Peyer's patch (tissue), 4 donors: ENCODE data around the gene THSD8. TPM values are rescaled to one million over a fixed set of nuclear protein-coding genes. Genes with fewer than 3 reads are reported as not detected.
"Not testable (repeated sequence)": the region's sequence is repeated elsewhere in the genome, so short reads cannot be mapped to it uniquely, and the experiment has no call there.

Source experiments
- DNase-seq, 3 donors: peaks; one replicate each; pipeline ENCODE4 v3.0.0-alpha.2; 2017 to 2019
- H3K27ac ChIP-seq, 4 donors: fragments of 200-600 bp; sonication (generic); one replicate each; pipeline ENCODE4 v1.5.1; 2016 to 2019
- H3K27me3 ChIP-seq, 2 donors: fragments of 200-600 bp; sonication (generic); one replicate each; pipeline ENCODE4 v1.5.1; 2019
- H3K36me3 ChIP-seq, 3 donors: fragments of 200-600 bp; sonication (generic); one replicate each; pipeline ENCODE4 v1.5.1; 2016 to 2019
- H3K4me1 ChIP-seq, 4 donors: fragments of 200-600 bp; sonication (generic); one replicate each; pipeline ENCODE4 v1.5.1; 2016 to 2019
- H3K4me3 ChIP-seq, 4 donors: fragments of 200-600 bp; sonication (generic); 1 replicate in 3 of 4; 2 replicates in 1 of 4; pipeline ENCODE4 v1.5.1; 2016 to 2019; ENCODE audit warnings: mild to moderate bottlenecking in 1 of 4
- H3K9me3 ChIP-seq, 4 donors: fragments of 200-600 bp; sonication (generic); one replicate each; pipeline ENCODE4 v1.5.1; 2016 to 2019; ENCODE audit warnings: mild to moderate bottlenecking in 1 of 4
- POLR2A ChIP-seq, 2 donors: fragments of 450-650 bp; IDR thresholded peaks; one replicate each; pipeline ENCODE4 v1.5.1; 2017; ENCODE audit warnings: antibody characterized with exemption in 2 of 2, mild to moderate bottlenecking in 2 of 2, moderate library complexity in 2 of 2
- total RNA-seq, 4 donors: library from RNA; depleted of rRNA; stranded (reverse); fragments of >200 nt; gene quantifications; one replicate each; pipeline ENCODE4 v1.1.0, GENCODE V29; 2016
- TF ChIP-seq, protein P1 (sequence below), 6 experiments: fragments of 450-650 bp in 4 of 6; fragments of 200-600 bp in 2 of 6; sonication (generic) in 1 of 6; IDR thresholded peaks; one replicate each; pipeline ENCODE4 v1.5.1; 2017 to 2019; ENCODE audit warnings: antibody characterized with exemption in 6 of 6, mild to moderate bottlenecking in 3 of 6, moderate library complexity in 1 of 6

THSD8 gene
- total RNA-seq, 4 donors from 2014 or later = not detected

GRCh38 chr19:12796146-12797071, 5.5 kb upstream of the THSD8 start:
- TF ChIP-seq, protein P1, sequence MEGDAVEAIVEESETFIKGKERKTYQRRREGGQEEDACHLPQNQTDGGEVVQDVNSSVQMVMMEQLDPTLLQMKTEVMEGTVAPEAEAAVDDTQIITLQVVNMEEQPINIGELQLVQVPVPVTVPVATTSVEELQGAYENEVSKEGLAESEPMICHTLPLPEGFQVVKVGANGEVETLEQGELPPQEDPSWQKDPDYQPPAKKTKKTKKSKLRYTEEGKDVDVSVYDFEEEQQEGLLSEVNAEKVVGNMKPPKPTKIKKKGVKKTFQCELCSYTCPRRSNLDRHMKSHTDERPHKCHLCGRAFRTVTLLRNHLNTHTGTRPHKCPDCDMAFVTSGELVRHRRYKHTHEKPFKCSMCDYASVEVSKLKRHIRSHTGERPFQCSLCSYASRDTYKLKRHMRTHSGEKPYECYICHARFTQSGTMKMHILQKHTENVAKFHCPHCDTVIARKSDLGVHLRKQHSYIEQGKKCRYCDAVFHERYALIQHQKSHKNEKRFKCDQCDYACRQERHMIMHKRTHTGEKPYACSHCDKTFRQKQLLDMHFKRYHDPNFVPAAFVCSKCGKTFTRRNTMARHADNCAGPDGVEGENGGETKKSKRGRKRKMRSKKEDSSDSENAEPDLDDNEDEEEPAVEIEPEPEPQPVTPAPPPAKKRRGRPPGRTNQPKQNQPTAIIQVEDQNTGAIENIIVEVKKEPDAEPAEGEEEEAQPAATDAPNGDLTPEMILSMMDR (IDR thresholded peaks at IDR 0.05) = peak; percentile 91 to 99 (median 98)
- peak; percentile 34 to 71 for TF ChIP-seq POLR2A (IDR thresholded peaks at IDR 0.05)
- Histone ChIP-seq H3K4me1 (peaks cover 9 to 38% (median 12%) of the 10 kb centered on the region in 4 donors), H3K36me3 (peaks cover 0 to 21% (median 0%) of the 10 kb centered on the region in 3 donors), H3K27ac (peak overlapping the region; percentile 51 to 95 (median 72)), H3K27me3 (no peaks in the 10 kb centered on the region), H3K9me3 (no peaks in the 10 kb centered on the region), H3K4me3 (peak overlapping the region in 3 of 4 donors; percentile 16 to 37 (median 33))
- peak; percentile 72 to 87 (median 81) for DNase-seq

DNA sequence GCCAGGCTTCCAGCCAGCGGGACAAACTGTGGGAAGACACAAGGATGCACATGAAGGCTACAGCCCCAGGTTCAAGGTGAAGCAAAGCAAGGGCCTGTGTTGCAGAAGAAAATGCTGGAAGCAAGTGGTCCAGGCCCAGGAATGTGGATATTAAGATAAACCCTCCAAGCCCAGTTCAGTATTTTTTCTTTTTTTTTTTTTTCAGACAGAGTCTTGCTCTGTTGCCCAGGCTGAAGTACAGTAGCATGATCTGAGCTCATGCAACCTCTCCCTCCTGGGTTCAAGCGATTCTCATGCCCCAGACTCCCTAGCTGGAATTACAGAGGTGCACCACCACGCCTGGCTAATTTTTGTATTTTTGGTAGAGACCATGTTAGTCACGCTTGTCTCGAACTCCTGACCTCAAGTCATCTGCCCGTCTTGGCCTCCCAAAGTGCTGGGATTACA, 4.7 kb upstream of the THSD8 start:
- Histone ChIP-seq H3K4me3 (no peak overlapping the region), H3K4me1 (peaks cover 9 to 39% (median 14%) of the 10 kb centered on the region in 4 donors), H3K36me3 (peaks cover 0 to 21% (median 0%) of the 10 kb centered on the region in 3 donors), H3K27ac (peak overlapping the region in 2 of 4 donors; percentile 83 to 95), H3K27me3 (no peaks in the 10 kb centered on the region), H3K9me3 (no peaks in the 10 kb centered on the region)
- no peak for TF ChIP-seq POLR2A (IDR thresholded peaks at IDR 0.05)
- TF ChIP-seq, protein P1 (IDR thresholded peaks at IDR 0.05) = no peak
- no peak for DNase-seq

DNA sequence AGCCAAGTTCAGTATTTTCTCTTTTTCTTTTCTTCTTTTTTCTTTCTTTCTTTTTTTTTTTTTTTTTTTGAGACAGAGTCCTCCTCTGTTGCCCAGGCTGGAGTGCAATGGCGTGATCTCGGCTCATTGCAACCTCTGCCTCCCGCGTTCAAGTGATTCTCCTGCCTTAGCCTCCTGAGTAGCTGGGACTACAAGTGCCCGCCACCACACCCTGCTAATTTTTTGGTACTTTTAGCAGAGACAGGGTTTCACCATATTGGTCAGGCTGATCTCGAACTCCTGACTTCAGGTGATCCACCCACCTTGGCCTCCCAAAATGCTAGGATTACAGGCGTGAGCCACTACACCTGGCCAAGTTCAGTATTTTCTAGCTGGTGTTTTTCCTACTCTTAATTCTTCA, 4.3 kb upstream of the THSD8 start:
- Histone ChIP-seq H3K36me3 (peaks cover 0 to 21% (median 0%) of the 10 kb centered on the region in 3 donors), H3K4me1 (peaks cover 9 to 43% (median 16%) of the 10 kb centered on the region in 4 donors)
- H3K4me3 ChIP-seq, H3K27ac ChIP-seq, H3K27me3 ChIP-seq, H3K9me3 ChIP-seq, DNase-seq: not testable (repeated sequence)

- no peaks in the 10 kb centered on the region for H3K27me3 ChIP-seq
- no peak for DNase-seq
- no peak overlapping the region for H3K27ac ChIP-seq
- peak overlapping the region in 2 of 4 donors; percentile 83 to 86 for H3K4me3 ChIP-seq
- TF ChIP-seq, protein P1 (IDR thresholded peaks at IDR 0.05) = no peak
- TF ChIP-seq POLR2A (IDR thresholded peaks at IDR 0.05) = no peak
- H3K9me3 ChIP-seq = no peaks in the 10 kb centered on the region
- peaks cover 9 to 34% (median 16%) of the 10 kb centered on the region in 4 donors for H3K4me1 ChIP-seq
- H3K36me3 ChIP-seq = peaks cover 0 to 21% (median 0%) of the 10 kb centered on the region in 3 donors
Observed at GRCh38 chr19:12799742-12800465, 2.0 kb upstream of the THSD8 start.

DNA sequence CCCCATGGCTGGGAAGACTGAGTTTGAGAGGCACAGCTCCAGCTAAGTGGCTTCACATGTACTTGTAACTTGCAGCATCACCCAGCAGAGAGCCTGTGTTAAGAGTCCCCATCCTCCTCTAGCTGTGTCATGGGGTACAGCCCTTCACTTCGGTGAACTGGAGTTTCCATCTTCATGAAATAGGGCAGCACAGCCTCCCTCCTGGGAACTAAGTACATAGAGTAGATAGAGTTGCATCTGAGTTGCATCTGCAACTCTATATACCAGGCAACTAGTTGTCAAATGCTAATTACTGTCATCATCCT, 1.5 kb upstream of the THSD8 start:
- H3K4me1 ChIP-seq = peaks cover 9 to 29% (median 16%) of the 10 kb centered on the region in 4 donors
- peak overlapping the region in 2 of 4 donors; percentile 83 to 86 for H3K4me3 ChIP-seq
- no peaks in the 10 kb centered on the region for H3K9me3 ChIP-seq
- no peaks in the 10 kb centered on the region for H3K27me3 ChIP-seq
- DNase-seq = no peak
- no peak for TF ChIP-seq POLR2A (IDR thresholded peaks at IDR 0.05)
- TF ChIP-seq, protein P1 (IDR thresholded peaks at IDR 0.05) = no peak
- peaks cover 0 to 21% (median 0%) of the 10 kb centered on the region in 3 donors for H3K36me3 ChIP-seq
- peak overlapping the region; percentile 64 to 78 (median 74) for H3K27ac ChIP-seq
